ENCODE data around the gene KRT2. TPM values are rescaled to one million over a fixed set of nuclear protein-coding genes. Genes with fewer than 3 reads are reported as not detected.

Gene KRT2
- total and polyA plus RNA-seq, 12 donors: not detected

DNA sequence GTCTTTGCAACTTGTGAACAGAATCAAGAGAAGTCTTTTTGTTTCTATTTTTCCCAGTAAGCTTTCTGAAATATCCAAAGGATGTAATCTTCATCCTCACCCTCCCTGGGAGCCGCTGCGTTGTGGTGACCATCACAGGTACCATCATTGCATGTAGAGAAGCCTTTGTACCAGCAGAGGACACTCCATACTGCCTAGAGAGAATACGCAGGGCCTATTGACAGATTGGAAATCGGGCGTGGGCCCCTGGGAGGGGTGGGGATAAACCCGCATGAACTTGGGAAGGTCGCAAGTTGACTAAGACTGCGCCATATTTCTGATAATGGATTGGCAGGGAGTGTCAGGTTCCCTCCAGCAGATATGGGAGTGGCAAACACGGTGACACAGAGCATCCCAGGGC, 15.5 kb upstream of the KRT2 start:
- intact Hi-C loops (cut with DNase I): loop anchor here in 5 of 10 donors (5.0 to 10.0 kb wide), 2 partner anchors 197 to 200 kb away; no protein-coding TSS in a partner anchor

DNA sequence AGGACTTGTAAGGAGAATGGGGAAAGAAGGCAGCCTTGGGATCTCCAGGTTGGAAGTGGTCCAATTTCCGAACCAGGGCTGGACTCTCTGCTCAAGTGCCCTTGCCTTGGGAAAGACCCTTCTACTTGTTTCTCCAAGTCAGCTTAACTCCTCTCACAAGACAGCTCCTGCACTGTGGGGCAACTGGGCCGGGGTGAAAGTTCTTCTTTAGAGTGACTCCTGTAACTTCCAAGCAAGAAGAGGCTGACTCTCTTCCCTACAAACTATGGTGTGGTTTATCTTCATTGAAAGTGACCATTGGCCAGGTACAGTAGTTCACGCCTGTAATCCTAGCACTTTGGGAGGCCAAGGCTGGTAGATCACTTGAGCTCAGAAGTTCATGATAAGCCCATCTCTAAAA, 14.5 kb upstream of the KRT2 start:
- TF ChIP-seq, protein P1, sequence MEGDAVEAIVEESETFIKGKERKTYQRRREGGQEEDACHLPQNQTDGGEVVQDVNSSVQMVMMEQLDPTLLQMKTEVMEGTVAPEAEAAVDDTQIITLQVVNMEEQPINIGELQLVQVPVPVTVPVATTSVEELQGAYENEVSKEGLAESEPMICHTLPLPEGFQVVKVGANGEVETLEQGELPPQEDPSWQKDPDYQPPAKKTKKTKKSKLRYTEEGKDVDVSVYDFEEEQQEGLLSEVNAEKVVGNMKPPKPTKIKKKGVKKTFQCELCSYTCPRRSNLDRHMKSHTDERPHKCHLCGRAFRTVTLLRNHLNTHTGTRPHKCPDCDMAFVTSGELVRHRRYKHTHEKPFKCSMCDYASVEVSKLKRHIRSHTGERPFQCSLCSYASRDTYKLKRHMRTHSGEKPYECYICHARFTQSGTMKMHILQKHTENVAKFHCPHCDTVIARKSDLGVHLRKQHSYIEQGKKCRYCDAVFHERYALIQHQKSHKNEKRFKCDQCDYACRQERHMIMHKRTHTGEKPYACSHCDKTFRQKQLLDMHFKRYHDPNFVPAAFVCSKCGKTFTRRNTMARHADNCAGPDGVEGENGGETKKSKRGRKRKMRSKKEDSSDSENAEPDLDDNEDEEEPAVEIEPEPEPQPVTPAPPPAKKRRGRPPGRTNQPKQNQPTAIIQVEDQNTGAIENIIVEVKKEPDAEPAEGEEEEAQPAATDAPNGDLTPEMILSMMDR (IDR thresholded peaks at IDR 0.05): no peak
- WGBS, 2 donors: 78 to 84% methylated on average over 3 of the region's 3 CpGs
- H3K36me3 ChIP-seq: no peaks in the 10 kb centered on the region
- no peak overlapping the region for H3K4me3 ChIP-seq
- H3K9me3 ChIP-seq: no peaks in the 10 kb centered on the region
- H3K4me1 ChIP-seq: peaks cover 0 to 7% (median 0%) of the 10 kb centered on the region in 9 donors
- intact Hi-C loops (cut with DNase I): loop anchor here in 5 of 10 donors (5.0 to 10.0 kb wide), 2 partner anchors 198 to 201 kb away; no protein-coding TSS in a partner anchor
- no peak overlapping the region for H3K27ac ChIP-seq
- H3K27me3 ChIP-seq: peaks cover 0 to 30% (median 16%) of the 10 kb centered on the region in 7 donors
- no peak for ATAC-seq
- no peak for DNase-seq

More for the DNA sequence above, 15.5 kb upstream of the KRT2 start:
- 64 to 67% methylated on average over 9 of the region's 9 CpGs for WGBS, 2 donors
- Histone ChIP-seq H3K27me3 (peaks cover 0 to 30% (median 16%) of the 10 kb centered on the region in 7 donors), H3K36me3 (no peaks in the 10 kb centered on the region), H3K4me3 (no peak overlapping the region), H3K27ac (no peak overlapping the region), H3K4me1 (peaks cover 0 to under 1% (median 0%) of the 10 kb centered on the region in 9 donors), H3K9me3 (no peaks in the 10 kb centered on the region)
- ATAC-seq: no peak
- no peak for DNase-seq
- TF ChIP-seq, protein P1 (IDR thresholded peaks at IDR 0.05): peak in 7 of 9 donors; percentile 19 to 39 (median 28)

DNA sequence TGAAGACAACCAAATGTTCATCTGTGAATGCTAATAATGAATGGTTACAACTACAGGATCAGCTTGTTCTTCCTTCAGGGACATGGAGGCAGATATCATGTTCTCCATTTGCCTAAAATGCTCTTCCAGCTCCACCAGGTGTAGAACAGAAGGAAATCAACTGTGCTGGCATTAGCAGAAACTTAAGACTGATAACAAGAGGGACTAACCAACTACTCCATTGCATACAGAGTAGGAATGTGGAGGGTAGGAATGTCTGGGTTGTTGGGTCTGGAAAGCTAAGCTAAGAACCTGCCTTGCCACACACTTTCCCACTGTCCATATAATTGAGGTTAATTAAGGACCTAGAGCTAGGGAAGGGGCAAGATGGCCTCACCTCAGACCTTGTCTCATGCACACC, 11.4 kb upstream of the KRT2 start:
- peaks cover 0 to 7% (median 0%) of the 10 kb centered on the region in 9 donors for H3K4me1 ChIP-seq
- TF ChIP-seq, protein P1 (IDR thresholded peaks at IDR 0.05): no peak
- no peak overlapping the region for H3K27ac ChIP-seq
- no peaks in the 10 kb centered on the region for H3K9me3 ChIP-seq
- peaks cover 0 to 35% (median 9%) of the 10 kb centered on the region in 7 donors for H3K27me3 ChIP-seq
- intact Hi-C loops (cut with DNase I): loop anchor here in 4 of 10 donors (10.0 kb wide), 1 partner anchor 201 kb away; no protein-coding TSS in a partner anchor
- ATAC-seq (no peak), DNase-seq (no peak)
- no peaks in the 10 kb centered on the region for H3K36me3 ChIP-seq
- no peak overlapping the region for H3K4me3 ChIP-seq

DNA sequence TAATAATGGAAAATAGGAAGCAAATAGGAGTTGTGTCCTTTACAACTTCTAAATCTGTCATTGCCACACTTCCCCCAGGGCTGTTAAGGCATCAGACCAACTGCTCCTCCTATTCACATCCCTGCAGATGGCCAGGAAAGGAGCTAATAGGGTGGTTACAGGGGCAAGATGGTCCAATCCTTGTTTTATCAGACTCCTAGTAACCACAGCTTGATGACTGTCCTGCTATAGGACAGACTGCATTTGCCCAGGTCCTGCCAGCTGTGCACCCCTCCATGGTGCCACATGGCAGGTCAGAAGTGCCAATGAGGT, 10.9 kb upstream of the KRT2 start:
- H3K4me1 ChIP-seq: peaks cover 0 to 7% (median 0%) of the 10 kb centered on the region in 9 donors
- no peaks in the 10 kb centered on the region for H3K9me3 ChIP-seq
- TF ChIP-seq, protein P1 (IDR thresholded peaks at IDR 0.05): no peak
- intact Hi-C loops (cut with DNase I): loop anchor here in 4 of 10 donors (10.0 kb wide), 1 partner anchor 202 kb away; no protein-coding TSS in a partner anchor
- DNase-seq (no peak), ATAC-seq (no peak)
- no peak overlapping the region for H3K27ac ChIP-seq
- no peaks in the 10 kb centered on the region for H3K36me3 ChIP-seq
- no peak overlapping the region for H3K4me3 ChIP-seq
- H3K27me3 ChIP-seq: peaks cover 0 to 35% (median 9%) of the 10 kb centered on the region in 7 donors
